Mucosa of descending colon (tissue), 3 donors: Measurements from ENCODE around the gene CHMP5. TPM values are rescaled to one million over a fixed set of nuclear protein-coding genes. Genes with fewer than 3 reads are reported as not detected.
"Not testable (repeated sequence)": the region's sequence is repeated elsewhere in the genome, so short reads cannot be mapped to it uniquely, and the experiment has no call there.

Experiments used
- ATAC-seq: fragments of 200-7000 bp; cut with Tn5 transposase; one replicate; pipeline ENCODE4 v1.9.1; 2020; ENCODE audit warnings: mild to moderate bottlenecking, moderate library complexity
- DNase-seq, 3 donors: peaks; one replicate each; pipeline ENCODE4 v3.0.0-alpha.2; 2020
- H3K36me3 ChIP-seq: fragments of 200-600 bp; one replicate; pipeline ENCODE4 v1.8.0; 2021; ENCODE audit warnings: low read depth, mild to moderate bottlenecking
- H3K4me1 ChIP-seq: fragments of 200-600 bp; one replicate; pipeline ENCODE4 v1.8.0; 2021; ENCODE audit warnings: low read depth, mild to moderate bottlenecking
- H3K4me3 ChIP-seq: fragments of 200-600 bp; one replicate; pipeline ENCODE4 v1.8.0; 2021; ENCODE audit warnings: mild to moderate bottlenecking
- H3K9me3 ChIP-seq: fragments of 200-600 bp; one replicate; pipeline ENCODE4 v1.8.0; 2021; ENCODE audit warnings: mild to moderate bottlenecking
- intact Hi-C, 2 donors: fragments of 100-400 bp; cut with DNase I in 1 of 2; cut with micrococcal nuclease in 1 of 2; formaldehyde crosslinking; loops; one replicate each; pipeline versions ENCODE4 v1.11.0 to v1.11.1; 2022; cut with DNase I, micrococcal nuclease
- total RNA-seq, 3 donors: library from RNA; stranded (reverse); fragmentation: NEBNext Ultra II Directional in 2 of 3; extraction: Animal tissue kit (Norgen Biotek cat#: 25700) in 2 of 3; gene quantifications; one replicate each; pipeline versions ENCODE4 v1.2.1 to v1.2.4, GENCODE V29; 2021 to 2023
- TF ChIP-seq, protein P1 (sequence below): fragments of 200-600 bp; IDR thresholded peaks from one replicate; pipeline ENCODE4 v1.8.0; 2022; ENCODE audit warnings: antibody characterized with exemption, mild to moderate bottlenecking
- donor health status: DM: no; HTN: no; CAD: no; lungs with moderate emphysema.
- donor health status: DM: no; HTN: no; CAD: no.
- donor health status: DM: no; HTN: yes; CAD: no.

Gene CHMP5
- total RNA-seq, 3 donors from 2014 or later, result 72.2 to 98.1 (median 84.3) TPM

- DNase-seq (no peak), ATAC-seq (no peak)
- Histone ChIP-seq H3K9me3 (no peaks in the 10 kb centered on the region), H3K36me3 (peaks cover 10% of the 10 kb centered on the region), H3K4me1 (no peaks in the 10 kb centered on the region), H3K4me3 (no peak overlapping the region)
- intact Hi-C loops, result no loop called here
- TF ChIP-seq, protein P1, sequence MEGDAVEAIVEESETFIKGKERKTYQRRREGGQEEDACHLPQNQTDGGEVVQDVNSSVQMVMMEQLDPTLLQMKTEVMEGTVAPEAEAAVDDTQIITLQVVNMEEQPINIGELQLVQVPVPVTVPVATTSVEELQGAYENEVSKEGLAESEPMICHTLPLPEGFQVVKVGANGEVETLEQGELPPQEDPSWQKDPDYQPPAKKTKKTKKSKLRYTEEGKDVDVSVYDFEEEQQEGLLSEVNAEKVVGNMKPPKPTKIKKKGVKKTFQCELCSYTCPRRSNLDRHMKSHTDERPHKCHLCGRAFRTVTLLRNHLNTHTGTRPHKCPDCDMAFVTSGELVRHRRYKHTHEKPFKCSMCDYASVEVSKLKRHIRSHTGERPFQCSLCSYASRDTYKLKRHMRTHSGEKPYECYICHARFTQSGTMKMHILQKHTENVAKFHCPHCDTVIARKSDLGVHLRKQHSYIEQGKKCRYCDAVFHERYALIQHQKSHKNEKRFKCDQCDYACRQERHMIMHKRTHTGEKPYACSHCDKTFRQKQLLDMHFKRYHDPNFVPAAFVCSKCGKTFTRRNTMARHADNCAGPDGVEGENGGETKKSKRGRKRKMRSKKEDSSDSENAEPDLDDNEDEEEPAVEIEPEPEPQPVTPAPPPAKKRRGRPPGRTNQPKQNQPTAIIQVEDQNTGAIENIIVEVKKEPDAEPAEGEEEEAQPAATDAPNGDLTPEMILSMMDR, result no peak
These were observed 45.1 kb downstream of the CHMP5 start for GRCh38 chr9:33309903-33310302.

DNA sequence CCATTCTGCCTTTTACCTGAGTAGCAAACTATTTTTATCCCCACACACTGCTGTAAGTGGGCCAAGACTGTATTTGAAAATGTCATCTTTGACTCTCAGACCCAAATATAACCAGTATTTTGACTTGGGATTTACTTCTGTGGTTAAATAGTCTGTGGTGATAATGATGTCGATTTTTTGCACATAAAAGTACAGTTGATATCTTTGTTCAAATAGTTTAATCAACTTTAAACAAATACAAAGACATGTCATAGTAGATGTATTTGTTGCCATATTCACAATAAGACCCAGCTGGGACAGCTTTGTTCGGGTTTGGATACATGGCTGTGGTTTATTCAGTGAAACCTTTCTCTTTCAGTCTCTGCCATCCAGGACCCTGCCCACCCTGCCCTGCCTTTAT is 45.9 kb downstream of the CHMP5 start:
- ATAC-seq (no peak), DNase-seq (no peak)
- intact Hi-C loops, result no loop called here
- no peaks in the 10 kb centered on the region for H3K9me3 ChIP-seq
- TF ChIP-seq, protein P1, result no peak
- H3K4me1 ChIP-seq, result no peaks in the 10 kb centered on the region
- H3K36me3 ChIP-seq, result peaks cover 10% of the 10 kb centered on the region
- H3K4me3 ChIP-seq, result no peak overlapping the region

GRCh38 chr9:33311953-33312352 is 47.1 kb downstream of the CHMP5 start:
- H3K36me3 ChIP-seq, result peaks cover 10% of the 10 kb centered on the region
- DNase-seq (no peak), ATAC-seq (no peak)

GRCh38 chr9:33315371-33315770 is 50.5 kb downstream of the CHMP5 start:
- Histone ChIP-seq H3K4me3 (no peak overlapping the region), H3K9me3 (no peaks in the 10 kb centered on the region), H3K36me3 (peaks cover 10% of the 10 kb centered on the region), H3K4me1 (no peaks in the 10 kb centered on the region)
- ATAC-seq (no peak), DNase-seq (no peak)
- intact Hi-C loops, result no loop called here
- TF ChIP-seq, protein P1, result no peak

More at GRCh38 chr9:33311953-33312352, 47.1 kb downstream of the CHMP5 start:
- Histone ChIP-seq H3K9me3 (no peaks in the 10 kb centered on the region), H3K4me3 (no peak overlapping the region), H3K4me1 (no peaks in the 10 kb centered on the region)
- intact Hi-C loops, result no loop called here
- TF ChIP-seq, protein P1, result no peak

DNA sequence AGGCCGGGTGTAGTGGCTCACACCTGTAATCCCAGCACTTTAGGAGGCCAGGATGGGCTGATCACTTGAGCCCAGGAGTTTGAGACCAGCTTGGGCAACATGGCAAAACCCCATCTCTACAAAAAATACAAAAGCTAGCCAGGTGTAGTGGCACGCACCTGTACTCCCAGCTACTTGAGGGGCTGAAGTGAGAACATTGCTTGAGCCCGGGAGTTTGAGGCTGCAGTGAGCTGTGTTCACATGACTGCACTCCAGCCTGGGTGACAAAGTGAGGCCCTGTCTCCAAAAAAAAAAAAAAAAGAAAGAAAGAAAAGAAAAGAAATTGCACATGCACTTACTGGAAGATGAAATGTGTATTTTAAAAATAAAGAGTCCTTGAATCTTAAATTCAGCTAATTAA is 52.3 kb downstream of the CHMP5 start:
- ATAC-seq, intact Hi-C loops, H3K4me1 ChIP-seq, H3K9me3 ChIP-seq, H3K4me3 ChIP-seq, DNase-seq: not testable (repeated sequence)
- peaks cover 11% of the 10 kb centered on the region for H3K36me3 ChIP-seq

DNA sequence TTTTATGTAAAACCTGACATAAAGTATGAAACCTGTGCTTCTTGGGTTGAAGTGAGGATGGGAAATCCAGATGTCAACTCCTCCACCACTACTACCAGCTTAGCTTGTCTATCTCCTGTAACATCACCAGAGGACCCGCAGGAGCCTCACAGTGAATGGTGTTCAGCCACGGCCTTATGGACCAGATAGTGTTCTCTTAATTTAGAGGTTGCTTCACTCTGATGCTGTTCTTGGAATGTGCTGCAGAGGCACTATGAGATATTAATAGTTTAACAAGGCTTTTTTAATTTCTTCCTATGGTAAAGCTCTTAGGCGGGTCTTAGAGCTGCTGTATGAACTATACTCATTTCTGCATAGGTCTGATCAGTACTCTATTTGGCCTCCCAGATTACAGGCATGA is 53.4 kb downstream of the CHMP5 start:
- ATAC-seq (no peak), DNase-seq (no peak)
- H3K4me1 ChIP-seq, result no peaks in the 10 kb centered on the region
- intact Hi-C loops, result no loop called here
- H3K36me3 ChIP-seq, result peaks cover 9% of the 10 kb centered on the region
- TF ChIP-seq, protein P1, result no peak
- H3K4me3 ChIP-seq, result no peak overlapping the region
- H3K9me3 ChIP-seq, result no peaks in the 10 kb centered on the region
